NCI-H1417 (cell line): ENCODE data around the gene SFMBT1.

Experiments used
- DNase-seq, 3 experiments: peaks; one replicate each; lab custom pipeline; 2025; lab: John Stamatoyannopoulos, UW

SFMBT1 gene

DNA sequence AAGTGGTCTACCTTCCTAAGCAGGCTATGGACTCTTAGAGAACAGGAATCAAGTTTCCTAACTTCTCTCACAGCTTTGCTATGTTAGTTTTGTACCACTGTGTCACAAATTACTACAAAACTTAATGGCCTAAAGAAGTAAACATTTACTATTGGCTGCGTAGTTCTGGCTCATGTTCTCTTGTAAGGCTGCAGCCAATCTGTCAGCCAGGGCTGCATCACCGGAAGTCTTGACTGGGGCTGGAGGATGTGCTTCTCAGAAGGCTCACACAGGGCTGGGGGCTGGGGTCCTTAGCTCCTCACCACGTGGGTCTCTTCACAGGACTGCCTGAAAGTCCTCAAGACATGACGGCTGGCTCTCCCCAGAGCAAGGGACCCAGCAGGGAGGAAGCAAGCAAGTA, 164.0 kb downstream of the SFMBT1 start:
- DNase-seq = no peak

DNA sequence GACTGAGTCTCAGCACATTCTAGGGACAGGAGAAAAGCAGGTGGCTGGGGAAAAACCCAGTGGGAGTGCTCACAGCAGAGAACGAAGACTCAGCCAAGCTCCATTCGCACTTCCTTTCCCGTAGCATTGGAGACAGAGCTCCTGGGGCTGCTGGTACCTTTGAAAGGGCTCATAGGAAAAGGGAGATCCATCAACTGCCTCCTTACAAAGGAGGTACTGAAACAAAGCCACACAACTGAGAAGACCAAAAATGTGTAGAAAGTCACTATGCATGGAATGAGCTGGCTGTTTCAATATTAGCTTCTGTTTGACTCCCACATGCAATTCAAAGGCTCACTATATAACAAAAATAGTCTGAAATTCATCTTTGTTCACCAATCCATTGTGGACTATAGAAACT, 165.4 kb downstream of the SFMBT1 start:
- peak in 1 of 3 experiments; percentile 5 for DNase-seq

DNA sequence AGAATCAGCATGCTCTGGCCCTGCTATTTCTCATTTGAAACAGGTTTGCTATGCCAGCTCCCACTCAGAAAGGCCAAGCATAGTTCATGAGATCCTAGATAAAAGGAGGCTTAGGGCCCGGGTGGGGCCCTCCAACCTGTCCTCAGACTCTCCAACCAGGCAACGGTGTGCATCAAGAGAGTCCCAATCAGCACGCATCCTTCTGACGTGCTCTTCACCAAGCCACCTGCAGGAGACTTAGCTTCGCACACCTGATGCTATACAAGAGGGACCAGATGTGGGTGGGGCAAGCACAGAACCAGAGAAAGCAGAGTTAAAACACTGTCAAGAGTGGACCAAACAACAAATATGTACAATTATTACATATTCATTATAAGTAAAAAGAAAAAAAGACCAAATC, 165.8 kb downstream of the SFMBT1 start:
- DNase-seq = peak in 1 of 3 experiments; percentile 5

DNA sequence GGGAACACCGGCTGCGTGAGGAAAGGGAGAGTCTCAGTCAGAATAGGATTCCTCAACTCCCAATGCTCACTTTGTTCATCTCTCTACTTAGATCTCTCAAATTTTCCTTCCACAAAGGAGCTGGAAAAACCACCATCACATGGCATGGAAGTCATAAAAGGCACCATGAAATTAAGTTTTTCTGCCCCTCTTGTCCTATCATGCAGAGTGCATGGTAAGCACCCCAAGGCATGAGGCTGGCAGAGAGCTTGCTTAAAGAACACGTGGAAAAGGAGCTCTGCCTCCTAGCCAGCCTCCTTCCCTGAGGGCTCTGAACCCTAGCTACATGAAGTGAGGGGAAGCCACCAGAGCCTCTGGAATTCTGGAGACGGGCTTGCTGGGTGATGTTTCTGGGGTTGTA, 166.3 kb downstream of the SFMBT1 start:
- DNase-seq = no peak

DNA sequence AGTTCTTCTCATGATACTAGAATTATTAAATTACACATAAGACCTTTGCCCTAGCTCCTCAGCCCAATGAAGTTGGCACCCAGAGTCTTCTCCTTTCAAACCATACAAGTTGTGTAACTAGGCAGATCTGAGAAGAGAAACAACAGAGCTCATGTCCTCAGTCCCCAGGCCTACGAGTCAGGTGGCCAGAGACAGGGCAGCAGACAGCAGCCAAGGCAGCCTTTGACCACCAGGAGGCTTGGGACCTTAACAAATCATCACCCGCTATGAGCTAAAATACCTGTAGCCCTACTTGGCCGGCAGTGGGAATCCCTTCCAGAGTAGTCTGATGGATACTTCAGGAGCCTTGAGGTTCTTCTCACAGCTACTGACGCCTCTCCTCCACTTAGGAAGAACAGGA, 166.8 kb downstream of the SFMBT1 start:
- DNase-seq = no peak

DNA sequence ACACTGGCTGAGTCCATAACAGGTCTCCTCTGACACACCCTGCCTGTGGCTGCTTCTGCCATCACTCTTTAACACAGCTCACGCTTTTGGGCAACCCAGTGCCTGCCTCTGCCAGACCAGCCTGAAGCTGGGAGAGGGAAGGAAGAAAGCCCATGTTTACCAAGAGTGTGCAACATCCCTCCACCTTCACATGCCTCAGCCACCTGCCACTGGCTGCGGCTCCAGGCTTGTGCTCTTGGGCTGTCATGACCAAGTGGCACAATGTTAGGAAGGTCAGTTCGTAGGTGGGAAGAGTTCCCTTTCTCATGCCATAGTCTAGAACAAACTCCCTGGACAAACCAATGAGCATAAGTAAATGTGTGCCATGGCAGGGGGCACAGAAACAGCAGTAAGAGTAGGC, 168.8 kb downstream of the SFMBT1 start:
- no peak for DNase-seq

DNA sequence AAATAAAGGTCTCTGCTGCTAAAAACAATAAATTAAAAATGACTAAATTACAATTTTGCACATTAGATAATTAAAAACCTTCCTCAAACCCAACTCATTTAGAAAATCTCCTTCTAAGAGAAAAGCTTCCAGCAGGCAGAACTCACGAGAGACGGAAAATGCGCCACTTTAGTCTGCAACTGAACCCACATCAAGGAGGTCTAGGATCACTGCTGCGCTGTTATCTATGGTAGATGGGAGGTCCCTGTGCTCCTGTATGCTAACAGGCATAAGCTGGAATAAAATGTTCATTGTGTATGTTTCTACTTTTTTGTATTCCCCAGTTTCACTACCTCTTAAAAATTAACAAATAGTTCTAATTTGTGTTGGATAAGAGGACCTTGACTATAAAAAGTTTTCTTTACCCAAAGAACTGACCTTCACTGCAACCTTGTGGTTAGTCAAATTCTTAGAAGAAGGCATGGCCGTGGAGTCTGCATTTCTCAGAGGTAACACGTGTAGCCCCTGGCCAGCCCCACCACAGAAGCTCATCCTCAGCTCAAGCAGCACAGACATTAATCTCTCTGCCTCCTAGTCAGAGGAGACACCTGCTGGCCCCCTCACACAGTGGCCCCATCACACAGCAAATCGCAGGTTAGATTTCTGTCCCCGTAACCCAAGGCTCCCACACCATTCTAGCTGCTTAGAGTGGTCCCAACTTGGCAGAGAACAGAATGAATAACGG, 170.8 kb downstream of the SFMBT1 start:
- DNase-seq = no peak

DNA sequence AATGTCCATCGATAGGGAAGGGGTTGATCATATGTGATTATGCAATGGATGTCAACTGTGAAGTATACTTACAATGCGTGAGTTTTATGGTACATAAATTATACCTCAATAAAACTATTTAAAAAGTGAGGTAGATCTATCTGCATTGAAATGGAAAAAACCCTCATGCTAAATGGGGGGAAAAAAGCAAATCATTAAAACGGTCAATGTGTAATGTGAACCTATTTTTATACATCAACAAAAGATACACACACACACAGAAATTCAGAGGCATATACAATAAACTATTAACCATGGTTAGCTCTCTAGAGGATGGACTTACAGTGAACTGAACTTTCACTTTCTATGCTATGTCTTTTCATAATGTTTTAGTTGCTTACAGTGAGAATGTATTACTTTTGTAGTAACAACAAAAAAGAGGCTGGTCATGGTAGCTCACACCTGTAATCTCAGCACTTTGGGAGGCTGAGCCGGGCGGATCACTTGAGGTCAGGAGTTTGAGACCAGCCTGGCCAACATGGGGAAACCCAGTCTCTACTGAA, 171.6 kb downstream of the SFMBT1 start:
- DNase-seq = no peak

DNA sequence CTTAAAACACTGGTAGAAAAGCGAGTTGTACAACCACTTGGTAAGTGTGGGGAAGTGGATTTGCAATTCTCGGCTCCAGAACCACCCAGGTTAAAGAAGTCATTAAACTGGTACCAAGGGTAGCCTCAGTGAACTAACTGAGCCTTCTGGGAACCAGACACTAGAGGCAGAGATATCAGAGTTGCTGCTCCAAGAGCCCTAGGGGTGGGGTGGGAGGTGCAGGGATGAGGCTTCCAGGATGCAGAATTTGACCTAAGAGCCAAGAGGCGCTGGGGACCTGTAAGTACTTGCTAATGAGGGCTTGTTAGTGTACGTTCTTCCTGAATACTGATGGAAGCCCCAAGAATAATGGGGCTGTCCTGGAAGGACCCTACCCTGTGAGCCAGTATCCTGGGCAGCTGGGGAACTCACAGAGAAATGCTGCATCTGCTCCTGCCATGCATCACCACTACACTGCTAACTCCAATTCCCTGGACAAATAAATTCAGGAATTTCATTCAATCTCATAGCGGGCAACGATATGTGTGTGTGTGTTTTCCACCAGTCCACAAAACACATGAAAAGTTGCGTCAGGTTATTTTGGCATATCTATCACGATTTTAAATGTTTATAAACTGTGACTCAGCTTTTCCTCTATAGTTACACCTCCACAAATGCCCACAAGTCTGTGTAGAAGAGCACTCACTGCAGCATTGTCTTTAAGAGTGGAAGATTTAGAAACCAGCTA, 172.3 kb downstream of the SFMBT1 start:
- no peak for DNase-seq

DNA sequence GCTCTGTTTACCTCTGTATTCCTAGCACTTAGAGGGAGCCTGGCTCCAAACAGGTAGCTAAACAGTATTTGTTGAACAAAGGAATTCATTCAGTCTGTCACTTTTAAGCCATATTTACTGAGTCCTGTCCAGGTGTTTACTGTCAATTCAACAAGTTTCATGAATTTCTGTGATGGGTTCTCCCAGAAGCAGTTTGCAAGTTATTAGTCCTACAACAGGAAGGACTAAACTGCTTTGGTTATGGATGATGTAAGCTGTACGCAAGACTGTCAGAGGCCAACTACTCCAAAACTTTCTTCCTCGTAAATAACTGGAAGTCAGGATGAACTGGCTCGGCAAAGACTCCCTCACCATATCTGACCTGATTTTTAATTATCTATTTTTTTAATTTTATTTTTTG, 173.6 kb downstream of the SFMBT1 start:
- no peak for DNase-seq

DNA sequence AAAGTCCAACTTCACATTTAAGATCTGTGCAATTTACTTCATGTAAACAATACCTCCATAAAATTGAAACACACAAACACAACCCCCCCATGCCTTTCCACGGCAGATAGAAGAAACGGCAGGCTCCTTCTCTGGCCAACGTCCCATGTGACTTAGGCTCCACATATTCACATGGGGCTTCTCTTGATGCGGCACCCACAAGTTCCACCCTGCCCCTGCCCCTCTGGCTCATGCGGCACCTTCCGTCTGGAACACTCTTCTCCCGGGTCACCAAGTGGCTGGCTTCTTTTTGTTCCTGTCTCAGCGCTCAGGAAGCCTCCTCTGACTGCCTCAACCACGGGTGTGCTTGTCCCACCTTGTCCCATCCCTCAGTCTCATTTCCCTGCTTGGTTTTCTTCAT, 174.1 kb downstream of the SFMBT1 start:
- DNase-seq = no peak

DNA sequence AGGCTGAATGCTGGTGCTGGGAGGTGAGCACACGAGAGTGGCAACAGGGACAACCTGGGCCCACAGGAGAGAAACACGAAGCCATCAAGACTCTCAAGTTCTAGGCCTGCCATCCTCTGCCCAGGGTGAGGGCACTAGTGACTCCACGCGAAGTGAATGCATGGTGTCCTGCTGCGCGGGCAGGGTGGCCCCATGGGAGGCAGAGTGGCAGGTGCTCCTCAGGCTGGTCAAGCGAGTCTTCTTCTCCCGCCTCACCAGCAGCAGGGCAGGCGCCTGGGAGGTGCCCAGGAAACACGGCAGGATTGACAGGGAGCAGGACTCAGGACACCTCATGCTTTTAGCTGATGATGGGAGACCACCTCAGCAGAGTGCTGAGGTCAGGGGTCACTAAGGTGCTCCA, 175.4 kb downstream of the SFMBT1 start:
- no peak for DNase-seq

DNA sequence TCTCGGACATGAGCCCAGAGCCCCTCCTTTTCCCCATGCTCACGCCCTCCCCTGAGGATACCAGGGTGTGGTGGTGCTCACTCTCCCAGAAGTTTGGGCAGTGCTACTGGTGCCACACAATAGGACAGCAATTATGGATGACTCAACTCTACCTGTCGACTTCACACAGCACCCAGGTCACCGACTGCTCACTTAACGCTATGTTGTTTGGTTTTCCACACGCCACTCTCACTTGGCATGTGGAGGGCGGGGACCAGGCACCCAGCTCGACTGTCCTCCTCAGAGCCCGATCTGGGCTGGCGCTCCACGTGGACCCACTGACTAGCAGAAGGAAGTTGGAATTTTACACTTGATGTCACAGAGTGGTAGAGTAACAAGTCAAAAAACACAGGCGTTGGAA, 179.4 kb downstream of the SFMBT1 start:
- DNase-seq = no peak

DNA sequence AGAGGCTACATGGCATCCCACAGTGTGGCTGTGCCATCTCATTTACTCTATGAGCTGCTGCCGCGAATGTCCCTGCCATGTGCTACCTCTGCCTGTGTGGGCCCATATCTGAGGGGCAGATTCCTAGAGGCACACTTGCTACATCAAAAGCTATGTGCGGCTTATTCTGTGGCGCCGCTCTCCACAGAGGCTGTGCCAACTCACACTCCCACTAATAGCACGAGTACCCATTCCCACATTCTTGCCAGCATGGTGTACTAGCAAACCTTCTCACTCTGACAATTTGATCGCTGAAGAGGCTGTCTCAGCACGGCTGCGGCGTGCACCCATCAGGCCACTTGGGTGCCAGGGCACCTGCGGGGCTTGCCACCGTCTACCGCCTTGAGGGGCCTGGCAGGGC, 179.9 kb downstream of the SFMBT1 start:
- no peak for DNase-seq

DNA sequence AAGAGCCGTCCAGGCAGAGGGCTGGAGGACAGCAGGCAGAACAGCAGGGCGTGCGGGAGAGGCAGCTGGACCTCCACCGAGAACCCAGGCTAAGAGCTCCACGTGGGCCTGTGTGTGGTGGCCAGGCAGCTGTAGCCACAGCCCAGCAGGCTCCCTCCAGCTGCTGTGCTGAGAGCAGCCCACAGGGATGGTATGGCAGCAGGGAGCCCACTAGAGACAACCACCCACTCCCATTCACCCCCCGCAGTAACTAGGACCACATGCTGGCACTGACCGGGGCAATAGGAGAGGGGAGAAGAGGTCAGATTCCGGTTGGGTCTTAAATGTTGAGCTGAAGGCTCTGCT, 185.5 kb downstream of the SFMBT1 start:
- DNase-seq = peak in 1 of 3 experiments; percentile 31

DNA sequence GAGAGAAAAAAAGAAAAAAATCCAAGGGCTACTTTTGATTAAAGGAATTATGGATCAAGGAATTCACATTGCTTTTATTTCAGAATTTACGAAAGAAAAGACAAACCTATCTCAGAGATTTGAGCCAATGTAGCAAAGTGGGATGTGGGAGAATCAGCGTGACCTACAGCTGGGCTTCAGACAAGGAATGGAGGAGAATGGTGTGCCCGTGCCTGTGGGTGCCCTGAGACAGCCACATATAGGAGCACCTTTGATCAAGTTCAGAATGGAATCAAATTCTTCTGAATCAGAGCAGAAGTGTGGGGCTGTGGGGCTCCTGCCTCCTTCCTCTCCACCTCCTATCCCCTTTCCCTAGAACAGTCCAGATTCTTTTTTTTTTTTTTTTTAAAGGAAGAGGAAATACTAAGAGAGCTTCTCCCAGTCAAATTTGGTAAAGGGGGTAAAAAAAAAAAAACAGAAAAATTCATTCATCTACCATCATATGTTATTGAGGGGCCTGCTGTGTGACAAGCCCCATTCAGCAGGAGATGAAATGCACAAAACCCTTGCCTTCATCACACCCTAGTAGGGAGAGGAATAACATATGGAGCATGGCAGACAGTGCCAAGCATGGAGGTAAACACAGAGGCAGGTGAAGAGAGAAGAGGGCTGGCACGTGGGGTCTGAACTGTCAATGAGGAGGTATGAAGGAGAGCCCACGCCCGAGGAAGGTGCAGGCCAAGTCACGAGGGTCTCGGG, 186.0 kb downstream of the SFMBT1 start:
- DNase-seq = peak in 1 of 3 experiments; percentile 31

DNA sequence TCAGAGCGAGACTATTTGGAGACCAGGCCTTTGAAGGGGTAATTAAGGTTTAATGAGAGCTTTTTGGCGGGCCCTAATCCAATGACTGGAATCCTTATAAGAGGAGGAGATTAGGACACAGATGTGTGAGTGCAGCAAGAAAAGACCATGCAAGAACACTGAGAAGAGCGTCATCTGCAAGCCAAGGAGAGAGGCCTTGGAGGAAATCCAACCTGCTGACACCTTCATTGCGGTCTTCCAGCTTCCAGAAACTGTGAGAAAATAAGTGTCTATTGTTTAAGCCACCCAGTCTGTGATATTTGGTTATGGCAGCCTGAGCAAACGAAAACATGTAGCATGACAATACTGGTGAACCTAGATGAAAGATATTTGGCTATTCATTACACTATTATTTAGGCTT, 188.0 kb downstream of the SFMBT1 start:
- DNase-seq = peak in 1 of 3 experiments; percentile 6

DNA sequence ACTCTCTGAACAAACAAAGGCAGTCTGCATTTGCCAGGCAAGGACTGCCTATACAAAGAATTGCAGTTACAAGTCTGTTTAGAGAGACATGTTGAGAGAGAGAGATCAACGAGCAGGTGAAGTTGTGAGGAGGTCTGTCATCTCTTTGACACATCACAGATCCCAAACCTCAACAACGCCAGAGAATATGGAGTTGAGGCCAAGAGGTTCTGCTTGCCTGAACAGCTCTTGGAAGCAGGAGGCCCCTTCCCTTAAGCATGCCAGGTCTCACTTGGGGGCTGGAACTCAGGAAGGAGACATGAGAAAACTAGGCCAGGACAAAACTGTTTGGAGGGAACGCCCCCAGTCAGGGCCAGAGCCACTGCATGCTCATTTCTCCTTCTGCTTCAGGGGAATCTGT, 188.7 kb downstream of the SFMBT1 start:
- DNase-seq = no peak

DNA sequence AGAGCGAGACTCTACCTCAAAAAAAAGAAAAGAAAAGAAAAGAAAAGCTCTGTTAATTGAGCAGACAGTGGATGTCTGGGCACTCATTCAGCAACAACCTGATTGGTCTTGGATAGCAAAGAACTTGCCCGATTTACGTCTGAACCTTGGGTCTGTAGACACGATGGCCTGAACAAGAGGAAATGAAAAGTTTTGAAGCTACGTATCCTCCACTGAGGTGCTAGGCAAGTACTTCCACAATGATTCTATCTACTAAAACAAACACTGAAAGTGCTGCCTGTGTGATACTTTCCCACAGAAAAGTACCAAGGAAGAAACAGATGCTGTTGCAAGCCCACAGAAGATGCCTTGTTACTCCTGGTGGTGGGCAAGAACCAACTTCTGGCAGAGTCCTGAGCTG, 189.2 kb downstream of the SFMBT1 start:
- no peak for DNase-seq

DNA sequence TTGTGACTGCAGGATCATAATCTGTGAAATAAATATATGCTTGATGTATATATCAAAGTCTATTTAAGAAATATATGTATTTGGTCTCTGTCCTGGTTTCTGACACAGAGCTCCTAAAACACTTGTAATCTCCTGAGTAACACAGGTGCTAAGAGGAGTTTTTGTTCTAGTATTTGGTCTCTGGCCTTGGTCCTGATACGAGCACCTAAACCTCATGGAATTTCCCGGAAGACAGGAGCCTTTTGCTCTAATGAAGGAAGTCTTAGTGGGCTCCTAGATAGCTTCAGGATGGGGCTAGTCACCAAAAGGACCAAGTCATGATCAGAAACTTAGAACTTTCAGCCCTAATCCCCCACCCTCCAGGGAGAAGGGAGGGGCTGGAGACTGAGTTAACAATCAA, 191.9 kb downstream of the SFMBT1 start:
- DNase-seq = no peak
